Activated naive CD4-positive, alpha-beta T cell treated with anti-CD3 and anti-CD28 coated beads for 36 hours (primary cell): ENCODE results near the gene PRPF19. TPM values are rescaled to one million over a fixed set of nuclear protein-coding genes. Genes with fewer than 3 reads are reported as not detected.

Source experiments
- CTCF ChIA-PET: fragments of 350-600 bp; sonication (Branson Sonifier 250); formaldehyde crosslinking; loops from one replicate; lab custom pipeline; 2021; ENCODE audit warnings: antibody characterized with exemption; lab: Charles Lee
- DNase-seq: peaks from one replicate; pipeline ENCODE4 v3.0.0-alpha.2; 2020
- H3K27ac Mint-ChIP-seq: one replicate; pipeline ENCODE4 v1.8.0; 2021; ENCODE audit warnings: mild to moderate bottlenecking, mixed read lengths
- H3K27me3 Mint-ChIP-seq: one replicate; pipeline ENCODE4 v1.8.0; 2021; ENCODE audit warnings: low read depth, mixed read lengths
- H3K36me3 Mint-ChIP-seq: one replicate; pipeline ENCODE4 v1.8.0; 2021; ENCODE audit warnings: low read depth, mixed read lengths
- H3K4me1 Mint-ChIP-seq: one replicate; pipeline ENCODE4 v1.8.0; 2021; ENCODE audit warnings: low read depth, mixed read lengths
- H3K4me3 Mint-ChIP-seq: one replicate; pipeline ENCODE4 v1.8.0; 2021; ENCODE audit warnings: mild to moderate bottlenecking, moderate library complexity, mixed read lengths
- H3K9me3 Mint-ChIP-seq: one replicate; pipeline ENCODE4 v1.8.0; 2021; ENCODE audit warnings: mixed read lengths
- intact Hi-C: fragments of 100-400 bp; cut with micrococcal nuclease; formaldehyde crosslinking; loops from one replicate; pipeline ENCODE4 v1.15.1; 2023
- total RNA-seq, 2 experiments: library from RNA; stranded (reverse); gene quantifications; one replicate each; pipeline ENCODE4 v1.2.3, GENCODE V29; 2021

The PRPF19 gene
- total RNA-seq, 2 experiments from 2014 or later: 108 to 119 TPM

- intact Hi-C loops: no loop called here
- no peak for DNase-seq
- H3K27ac Mint-ChIP-seq: no peak overlapping the region
- no peaks in the 10 kb centered on the region for H3K27me3 Mint-ChIP-seq
- H3K36me3 Mint-ChIP-seq: no peaks in the 10 kb centered on the region
- H3K9me3 Mint-ChIP-seq: no peaks in the 10 kb centered on the region
- peaks cover 5% of the 10 kb centered on the region for H3K4me1 Mint-ChIP-seq
- H3K4me3 Mint-ChIP-seq: no peak overlapping the region
- CTCF ChIA-PET: no interaction called here
These were observed 30.2 kb upstream of the PRPF19 start for GRCh38 chr11:60936467-60937143.

- no peaks in the 10 kb centered on the region for H3K27me3 Mint-ChIP-seq
- no peak overlapping the region for H3K4me3 Mint-ChIP-seq
- H3K27ac Mint-ChIP-seq: no peak overlapping the region
These were observed 29.5 kb upstream of the PRPF19 start for GRCh38 chr11:60935676-60936442.

GRCh38 chr11:60934790-60935605, 28.6 kb upstream of the PRPF19 start:
- CTCF ChIA-PET: no interaction called here
- no peaks in the 10 kb centered on the region for H3K36me3 Mint-ChIP-seq
- intact Hi-C loops: no loop called here
- H3K4me3 Mint-ChIP-seq: no peak overlapping the region
- peaks cover 3% of the 10 kb centered on the region for H3K4me1 Mint-ChIP-seq
- no peaks in the 10 kb centered on the region for H3K27me3 Mint-ChIP-seq
- no peak for DNase-seq
- H3K27ac Mint-ChIP-seq: no peak overlapping the region
- no peaks in the 10 kb centered on the region for H3K9me3 Mint-ChIP-seq

More at GRCh38 chr11:60935676-60936442, 29.5 kb upstream of the PRPF19 start:
- intact Hi-C loops: no loop called here
- CTCF ChIA-PET: no interaction called here
- DNase-seq: no peak
- Mint-ChIP-seq H3K4me1 (peaks cover 5% of the 10 kb centered on the region), H3K36me3 (no peaks in the 10 kb centered on the region), H3K9me3 (no peaks in the 10 kb centered on the region)

DNA sequence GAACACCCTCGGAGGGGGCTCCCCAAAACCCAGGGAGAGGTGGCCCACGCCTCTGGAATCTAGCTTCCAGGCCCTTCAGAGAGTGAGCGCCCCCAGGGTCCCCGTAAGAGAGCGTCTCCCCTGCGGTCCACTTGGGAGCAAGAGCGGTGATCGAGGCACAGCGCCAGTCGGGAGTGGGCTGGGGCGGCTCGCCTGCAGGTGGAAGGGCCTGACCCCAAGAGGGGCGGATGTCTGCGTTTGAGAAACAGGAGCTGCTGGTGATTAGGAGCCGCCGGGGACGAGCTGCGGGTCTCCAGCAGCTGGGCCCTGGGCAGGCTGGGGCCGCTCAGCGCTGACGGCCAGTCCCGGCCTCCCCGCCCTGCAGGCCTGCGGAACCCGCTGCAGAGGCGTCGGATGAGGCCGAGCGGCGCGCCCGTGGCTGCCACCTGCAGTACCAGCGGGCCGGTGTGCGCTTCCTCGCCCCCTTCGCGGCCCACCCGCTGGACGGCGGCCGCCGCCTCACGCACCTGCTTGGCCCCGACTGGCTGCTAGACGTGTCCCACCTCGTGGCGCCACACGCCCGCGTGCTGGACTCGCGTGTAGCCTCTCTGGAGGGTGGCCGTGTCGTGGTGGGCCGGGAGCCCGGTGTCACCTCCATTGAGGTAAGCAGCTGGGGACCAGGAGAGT, 27.9 kb upstream of the PRPF19 start:
- Mint-ChIP-seq H3K9me3 (no peaks in the 10 kb centered on the region), H3K4me3 (no peak overlapping the region), H3K36me3 (no peaks in the 10 kb centered on the region), H3K27me3 (no peaks in the 10 kb centered on the region), H3K4me1 (no peaks in the 10 kb centered on the region), H3K27ac (no peak overlapping the region)
- intact Hi-C loops: no loop called here
- CTCF ChIA-PET: interaction anchor here (0.5 kb wide), 1 partner anchor 165 kb away, joined by 3 read pairs; no protein-coding TSS in a partner anchor
- no peak for DNase-seq

DNA sequence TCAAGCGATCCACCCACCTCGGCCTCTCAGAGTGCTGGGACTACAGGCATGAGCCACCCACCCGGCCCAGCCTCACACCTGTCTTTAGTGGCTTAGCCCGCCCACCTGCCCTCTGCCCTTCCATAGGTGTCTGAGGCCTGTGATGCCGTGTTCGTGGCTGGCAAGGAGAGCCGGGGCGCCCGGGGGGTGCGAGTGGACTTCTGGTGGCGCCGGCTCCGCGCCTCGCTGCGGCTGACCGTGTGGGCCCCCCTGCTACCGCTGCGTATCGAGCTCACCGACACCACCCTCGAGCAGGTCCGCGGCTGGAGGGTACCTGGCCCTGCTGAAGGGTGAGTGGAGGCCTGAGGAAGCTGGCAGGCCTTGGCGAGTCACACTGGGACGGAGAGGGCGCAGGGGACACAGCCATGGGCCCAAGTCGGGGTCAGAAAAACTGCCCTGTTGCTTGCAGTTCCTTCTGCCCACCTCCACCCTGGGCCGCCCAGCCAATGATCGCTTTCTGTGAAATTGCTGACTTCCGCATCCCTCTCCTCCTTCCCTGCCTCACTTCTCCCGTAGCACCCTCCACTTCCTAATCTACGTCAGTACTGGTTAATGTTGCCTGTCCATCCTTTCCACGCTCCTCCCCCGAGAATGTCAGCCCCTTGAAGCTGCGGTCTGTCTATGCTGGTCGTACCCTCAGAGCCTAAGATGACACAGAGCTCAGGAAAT, 27.2 kb upstream of the PRPF19 start:
- CTCF ChIA-PET: interaction anchor here (0.5 to 0.6 kb wide), 2 partner anchors 46 to 165 kb away, joined by 3 read pairs; no protein-coding TSS in a partner anchor

GRCh38 chr11:60932605-60933356, 26.4 kb upstream of the PRPF19 start:
- CTCF ChIA-PET: interaction anchor here (0.6 to 1.1 kb wide), 4 partner anchors 18 to 652 kb away, joined by 3 to 5 read pairs (median 3); no protein-coding TSS in a partner anchor
- no peak overlapping the region for H3K27ac Mint-ChIP-seq
- intact Hi-C loops: no loop called here
- no peaks in the 10 kb centered on the region for H3K27me3 Mint-ChIP-seq
- no peaks in the 10 kb centered on the region for H3K4me1 Mint-ChIP-seq
- no peaks in the 10 kb centered on the region for H3K36me3 Mint-ChIP-seq
- DNase-seq: no peak
- H3K9me3 Mint-ChIP-seq: no peaks in the 10 kb centered on the region
- H3K4me3 Mint-ChIP-seq: no peak overlapping the region

More for the DNA sequence above, 27.2 kb upstream of the PRPF19 start:
- H3K9me3 Mint-ChIP-seq: no peaks in the 10 kb centered on the region
- no peak overlapping the region for H3K27ac Mint-ChIP-seq
- no peak overlapping the region for H3K4me3 Mint-ChIP-seq
- no peaks in the 10 kb centered on the region for H3K4me1 Mint-ChIP-seq
- H3K27me3 Mint-ChIP-seq: no peaks in the 10 kb centered on the region
- DNase-seq: no peak
- intact Hi-C loops: no loop called here
- no peaks in the 10 kb centered on the region for H3K36me3 Mint-ChIP-seq

- no peaks in the 10 kb centered on the region for H3K36me3 Mint-ChIP-seq
- DNase-seq: no peak
- H3K27ac Mint-ChIP-seq: no peak overlapping the region
- no peaks in the 10 kb centered on the region for H3K4me1 Mint-ChIP-seq
- CTCF ChIA-PET: interaction anchor here (0.6 to 1.1 kb wide), 2 partner anchors 17 to 653 kb away, joined by 3 to 5 read pairs; no protein-coding TSS in a partner anchor
- intact Hi-C loops: no loop called here
- H3K27me3 Mint-ChIP-seq: no peaks in the 10 kb centered on the region
- no peaks in the 10 kb centered on the region for H3K9me3 Mint-ChIP-seq
- H3K4me3 Mint-ChIP-seq: no peak overlapping the region
These were observed 25.5 kb upstream of the PRPF19 start for GRCh38 chr11:60931917-60932316.

- intact Hi-C loops: no loop called here
- peaks cover 7% of the 10 kb centered on the region for H3K4me1 Mint-ChIP-seq
- peaks cover 9% of the 10 kb centered on the region for H3K27me3 Mint-ChIP-seq
- H3K27ac Mint-ChIP-seq: no peak overlapping the region
- CTCF ChIA-PET: interaction anchor here (0.6 to 0.9 kb wide), 2 partner anchors 41 to 469 kb away, joined by 3 read pairs; partner anchors contain the start of gene CD6
- no peak overlapping the region for H3K4me3 Mint-ChIP-seq
- no peaks in the 10 kb centered on the region for H3K9me3 Mint-ChIP-seq
- H3K36me3 Mint-ChIP-seq: no peaks in the 10 kb centered on the region
- DNase-seq: no peak
These were observed 24.0 kb upstream of the PRPF19 start for GRCh38 chr11:60930394-60930793.

- intact Hi-C loops: no loop called here
- Mint-ChIP-seq H3K4me3 (no peak overlapping the region), H3K4me1 (peaks cover 11% of the 10 kb centered on the region), H3K27ac (no peak overlapping the region), H3K36me3 (no peaks in the 10 kb centered on the region), H3K9me3 (no peaks in the 10 kb centered on the region), H3K27me3 (peaks cover 13% of the 10 kb centered on the region)
- no peak for DNase-seq
- CTCF ChIA-PET: interaction anchor here (0.6 to 0.9 kb wide), 3 partner anchors 41 to 469 kb away, joined by 3 read pairs; partner anchors contain the start of gene CD6
These were observed 23.4 kb upstream of the PRPF19 start for GRCh38 chr11:60929764-60930163.

DNA sequence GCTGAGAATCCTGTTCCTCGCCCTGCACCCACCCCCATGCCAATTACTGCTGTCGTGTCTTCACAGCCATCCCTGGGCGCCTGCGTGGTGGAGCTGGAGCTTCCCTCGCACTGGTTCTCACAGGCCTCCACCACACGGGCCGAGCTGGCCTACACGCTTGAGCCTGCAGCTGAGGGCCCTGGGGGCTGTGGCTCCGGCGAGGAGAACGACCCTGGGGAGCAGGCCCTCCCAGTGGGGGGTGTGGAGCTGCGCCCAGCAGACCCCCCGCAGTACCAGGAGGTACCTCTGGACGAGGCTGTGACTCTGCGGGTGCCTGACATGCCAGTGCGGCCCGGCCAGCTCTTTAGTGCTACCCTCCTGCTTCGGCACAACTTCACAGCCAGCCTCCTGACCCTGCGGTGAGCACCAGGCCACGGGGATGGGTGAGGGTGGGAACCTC, 22.2 kb upstream of the PRPF19 start:
- Mint-ChIP-seq H3K27ac (no peak overlapping the region), H3K4me3 (no peak overlapping the region)

GRCh38 chr11:60927600-60927999, 21.2 kb upstream of the PRPF19 start:
- Mint-ChIP-seq H3K27me3 (peaks cover 13% of the 10 kb centered on the region), H3K4me1 (peaks cover 15% of the 10 kb centered on the region), H3K36me3 (peaks cover 7% of the 10 kb centered on the region), H3K27ac (no peak overlapping the region), H3K9me3 (no peaks in the 10 kb centered on the region), H3K4me3 (no peak overlapping the region)
- CTCF ChIA-PET: no interaction called here
- intact Hi-C loops: no loop called here
- DNase-seq: no peak

More for the DNA sequence above, 22.2 kb upstream of the PRPF19 start:
- CTCF ChIA-PET: no interaction called here
- Mint-ChIP-seq H3K4me1 (peaks cover 15% of the 10 kb centered on the region), H3K27me3 (peaks cover 13% of the 10 kb centered on the region), H3K36me3 (no peaks in the 10 kb centered on the region), H3K9me3 (no peaks in the 10 kb centered on the region)
- intact Hi-C loops: no loop called here
- no peak for DNase-seq
